Hepatic stellate cell (primary cell): ENCODE results near the gene PTPRD.

Experiments used
- DNase-seq: peaks from one replicate; pipeline ENCODE4 v3.0.0; 2011; ENCODE audit warnings: low spot score

The PTPRD gene

GRCh38 chr9:8903077-8903476, 1709.7 kb downstream of the PTPRD start:
- DNase-seq: no peak

- DNase-seq: no peak
Measured at GRCh38 chr9:8901146-8901545, 1711.7 kb downstream of the PTPRD start.

GRCh38 chr9:8899511-8899910, 1713.3 kb downstream of the PTPRD start:
- no peak for DNase-seq

GRCh38 chr9:8895861-8896224, 1717.0 kb downstream of the PTPRD start:
- no peak for DNase-seq

- no peak for DNase-seq
Measured at GRCh38 chr9:8895106-8895860, 1717.5 kb downstream of the PTPRD start.

- DNase-seq: no peak
Measured at GRCh38 chr9:8890695-8891094, 1722.1 kb downstream of the PTPRD start.

GRCh38 chr9:8889100-8889499, 1723.7 kb downstream of the PTPRD start:
- no peak for DNase-seq

GRCh38 chr9:8888591-8888990, 1724.2 kb downstream of the PTPRD start:
- no peak for DNase-seq

GRCh38 chr9:8887369-8887768, 1725.4 kb downstream of the PTPRD start:
- DNase-seq: no peak

- no peak for DNase-seq
Measured at GRCh38 chr9:8883321-8883720, 1729.5 kb downstream of the PTPRD start.

GRCh38 chr9:8880060-8880459, 1732.7 kb downstream of the PTPRD start:
- no peak for DNase-seq

GRCh38 chr9:8879284-8879683, 1733.5 kb downstream of the PTPRD start:
- DNase-seq: no peak

- no peak for DNase-seq
Measured at GRCh38 chr9:8877753-8878494, 1734.9 kb downstream of the PTPRD start.

GRCh38 chr9:8876303-8876702, 1736.5 kb downstream of the PTPRD start:
- no peak for DNase-seq

- DNase-seq: no peak
Measured at GRCh38 chr9:8874482-8874881, 1738.3 kb downstream of the PTPRD start.

- no peak for DNase-seq
Measured at GRCh38 chr9:8872802-8873201, 1740.0 kb downstream of the PTPRD start.

GRCh38 chr9:8871796-8872445, 1740.9 kb downstream of the PTPRD start:
- DNase-seq: no peak

- no peak for DNase-seq
Measured at GRCh38 chr9:8871396-8871795, 1741.4 kb downstream of the PTPRD start.

- no peak for DNase-seq
Measured at GRCh38 chr9:8869812-8870211, 1743.0 kb downstream of the PTPRD start.

GRCh38 chr9:8868632-8869031, 1744.2 kb downstream of the PTPRD start:
- no peak for DNase-seq

- DNase-seq: no peak
Measured at GRCh38 chr9:8867148-8867547, 1745.7 kb downstream of the PTPRD start.

- no peak for DNase-seq
Measured at GRCh38 chr9:8864545-8864896, 1748.3 kb downstream of the PTPRD start.

GRCh38 chr9:8863886-8864544, 1748.8 kb downstream of the PTPRD start:
- no peak for DNase-seq
